NCI-H774 (cell line): ENCODE data around the gene JADE2.
A peak's percentile ranks its signal among the peaks of the same experiment; 100 is the strongest.
"Not testable (repeated sequence)": the region's sequence is repeated elsewhere in the genome, so short reads cannot be mapped to it uniquely, and the experiment has no call there.

Experiments used
- DNase-seq: peaks from one replicate; lab custom pipeline; 2025; lab: John Stamatoyannopoulos, UW

The JADE2 gene

GRCh38 chr5:134508521-134509195 is 16.8 kb upstream of the JADE2 start:
- DNase-seq: no peak

DNA sequence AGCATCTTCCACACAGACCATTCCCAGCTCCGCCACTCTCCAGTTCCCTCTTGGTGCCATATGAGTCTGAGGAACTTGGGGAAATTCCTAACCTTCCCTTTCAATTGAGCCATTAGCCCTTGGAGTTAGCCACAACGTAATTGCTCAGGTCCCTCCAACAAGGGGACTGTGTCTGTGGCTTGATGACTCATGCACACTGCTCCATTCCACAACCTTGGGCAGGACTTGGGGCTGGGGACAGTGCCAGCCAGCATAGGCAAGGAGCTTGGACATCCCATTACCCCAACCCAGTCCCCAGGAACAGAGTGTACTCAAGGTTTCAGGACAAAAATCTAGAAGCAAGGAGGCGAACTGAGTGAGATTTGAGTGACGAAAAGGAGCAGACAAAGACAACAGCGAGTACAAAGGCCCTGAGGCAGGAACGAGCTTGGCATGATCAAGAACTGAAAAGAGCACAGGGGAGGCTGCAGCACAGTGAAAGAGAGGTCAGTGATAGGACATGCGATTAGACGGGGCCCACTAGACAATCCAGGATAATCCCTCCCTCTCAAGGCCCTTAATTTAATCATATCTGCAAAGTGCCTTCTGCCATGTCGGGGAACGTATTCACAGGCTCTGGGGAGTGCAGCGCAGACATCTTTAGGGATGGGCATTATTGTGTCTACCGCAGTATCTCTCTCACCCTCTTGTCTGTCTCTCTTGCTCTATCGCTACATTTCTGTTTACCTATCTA is 16.0 kb upstream of the JADE2 start:
- DNase-seq: no peak

DNA sequence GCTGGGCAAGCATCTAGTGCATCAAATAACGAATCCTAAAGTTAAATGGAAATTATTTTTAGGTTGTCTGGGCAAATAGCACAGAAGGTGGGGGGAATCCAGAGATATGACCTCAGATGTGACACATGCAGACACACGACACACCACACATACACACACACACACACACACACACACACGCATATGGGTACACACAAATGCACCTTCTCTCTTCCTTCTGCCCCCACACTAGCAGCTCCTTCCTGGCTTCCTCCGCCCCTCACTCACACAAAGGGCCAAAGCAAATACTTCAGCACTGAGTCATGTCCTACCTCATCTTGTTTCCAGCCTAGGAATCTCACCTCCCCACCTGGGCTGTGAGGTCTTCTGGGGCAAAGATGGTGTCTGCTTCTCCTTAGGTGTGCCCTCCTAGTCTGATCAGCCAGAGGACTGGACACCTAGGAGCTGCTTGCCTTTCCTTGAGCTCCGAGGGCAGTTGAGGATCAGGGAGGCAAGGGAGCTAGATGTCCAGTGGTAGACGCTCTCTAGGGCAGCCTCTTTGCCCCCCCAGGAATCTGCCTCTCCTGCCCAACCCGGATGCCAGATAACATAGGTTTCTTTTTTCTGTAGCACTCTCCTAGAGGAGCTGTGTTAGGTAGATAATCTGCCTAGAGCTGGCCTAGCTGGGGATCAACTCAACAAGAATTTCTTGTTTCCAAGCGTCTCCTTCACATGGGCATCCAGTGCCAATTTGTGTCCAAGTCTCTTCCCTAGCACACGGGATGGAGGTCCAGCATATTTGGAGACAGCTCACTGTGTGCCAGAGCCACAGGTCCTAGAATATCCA is 14.3 kb upstream of the JADE2 start:
- no peak for DNase-seq

DNA sequence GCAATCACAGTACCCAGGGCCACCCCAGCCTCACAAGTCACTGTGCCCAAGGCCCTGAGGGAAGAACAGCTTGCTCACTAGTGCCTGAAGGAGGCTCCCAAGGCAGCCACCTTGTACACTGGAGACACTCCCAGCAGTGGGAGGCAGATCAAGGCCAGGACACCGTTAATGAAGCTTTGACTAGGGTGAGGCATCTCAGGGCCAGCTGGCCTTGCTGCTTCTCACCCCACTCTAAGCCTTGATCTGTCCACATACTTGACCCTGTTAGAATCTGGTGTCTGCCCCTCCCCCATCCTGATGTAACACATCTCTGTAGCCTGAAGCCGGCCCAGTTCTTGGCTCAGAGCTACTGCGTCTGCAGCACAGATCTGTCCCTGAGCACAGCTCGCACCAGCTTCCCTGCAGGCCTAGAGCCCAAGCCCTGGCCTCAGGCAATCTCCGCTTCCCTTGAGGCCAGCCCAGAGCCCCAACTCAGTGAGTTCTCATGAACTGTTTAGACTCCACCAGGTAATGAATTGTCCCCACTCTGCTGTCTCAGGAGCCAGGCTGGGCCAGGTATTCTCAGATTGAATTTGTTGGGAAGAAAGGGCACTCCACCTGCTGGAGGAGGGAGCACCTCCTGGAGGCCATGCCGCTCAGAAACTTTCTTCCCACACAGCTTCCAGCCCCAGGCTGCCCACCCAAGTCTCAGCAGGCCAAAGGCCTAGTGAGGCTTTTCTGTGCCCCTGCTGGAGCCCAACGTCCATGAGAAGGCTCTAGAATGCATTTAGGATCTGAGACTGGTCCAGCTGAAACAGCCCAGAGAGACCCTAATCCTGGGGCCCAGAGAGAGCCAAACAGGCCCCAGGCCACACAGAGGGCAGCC is 13.4 kb upstream of the JADE2 start:
- DNase-seq: no peak

DNA sequence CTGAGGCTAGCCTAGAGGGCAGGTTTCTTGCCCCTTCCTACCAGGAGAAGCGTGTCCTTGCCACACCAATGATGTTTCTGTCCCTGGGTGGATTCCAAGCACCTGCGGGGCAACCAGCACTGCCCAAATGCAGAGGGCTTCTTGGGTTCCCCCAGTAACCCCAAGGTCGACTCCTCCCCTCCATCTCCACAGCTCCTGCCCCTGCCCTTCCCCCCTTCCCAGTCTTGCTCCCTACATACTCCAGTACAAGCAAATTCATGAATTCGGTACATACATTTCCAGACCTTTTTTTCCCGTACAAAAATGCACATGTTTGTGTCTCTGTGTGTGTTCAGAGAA is 12.8 kb upstream of the JADE2 start:
- DNase-seq: no peak

DNA sequence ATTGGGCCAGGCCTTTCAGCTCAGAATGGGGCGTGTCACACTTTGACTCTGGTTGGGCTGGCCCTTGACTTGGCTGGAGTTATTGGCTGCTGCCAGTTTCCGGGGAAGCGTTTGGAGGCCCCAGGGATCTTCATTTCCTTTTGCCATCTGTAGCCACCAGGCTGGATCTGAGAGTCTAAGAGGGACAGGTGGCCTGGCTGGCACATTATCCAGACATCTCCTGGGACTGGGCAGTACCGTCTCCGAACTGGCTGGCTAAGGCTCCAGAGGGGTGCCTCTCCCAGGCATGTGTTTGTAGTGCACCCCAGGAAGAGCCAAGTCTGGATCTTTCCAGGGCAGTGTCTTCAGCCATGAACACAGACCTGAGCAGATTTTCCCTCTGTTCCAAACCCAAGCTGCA is 9.7 kb upstream of the JADE2 start:
- DNase-seq: no peak

DNA sequence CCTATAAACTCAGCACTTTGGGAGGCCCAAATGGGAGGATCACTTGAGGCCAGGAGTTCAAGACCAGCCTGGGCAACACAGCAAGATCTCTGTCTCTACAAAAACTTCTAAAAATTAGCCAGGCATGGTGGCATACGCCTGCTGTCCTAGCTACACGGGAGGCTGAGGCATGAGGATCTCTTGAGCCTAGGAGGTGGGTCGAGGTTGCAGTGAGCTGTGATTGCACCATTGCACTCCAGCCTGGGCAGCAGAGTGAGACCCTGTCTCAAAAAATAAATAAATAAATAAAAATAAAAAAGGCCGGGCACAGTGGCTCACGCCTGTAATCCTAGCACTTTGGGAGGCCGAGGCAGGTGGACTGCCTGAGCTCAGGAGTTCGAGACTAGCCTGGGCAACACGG is 8.5 kb upstream of the JADE2 start:
- DNase-seq: not testable (repeated sequence)

DNA sequence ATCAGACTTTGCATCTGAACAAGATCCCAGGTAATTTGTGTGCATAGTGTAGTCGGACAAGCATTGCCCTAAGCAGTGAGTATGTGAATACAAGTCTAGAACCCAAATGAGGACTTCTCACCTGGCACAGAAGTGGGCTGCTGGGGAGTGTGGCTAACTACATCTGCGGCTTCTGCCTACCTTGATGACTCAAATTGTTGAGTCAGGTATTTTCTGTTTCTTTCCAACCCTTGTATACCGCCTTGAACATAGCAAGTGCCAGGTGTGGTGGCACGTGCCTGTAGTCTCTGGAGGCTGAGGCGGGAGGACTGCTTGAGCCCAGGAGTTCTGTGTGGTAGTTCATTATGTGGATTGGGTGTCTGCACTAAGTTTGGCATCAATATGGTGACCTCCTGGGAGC is 7.9 kb upstream of the JADE2 start:
- no peak for DNase-seq

- no peak for DNase-seq
Measured at GRCh38 chr5:134519989-134520388, 5.5 kb upstream of the JADE2 start.

GRCh38 chr5:134521841-134522240 is 3.6 kb upstream of the JADE2 start:
- no peak for DNase-seq

DNA sequence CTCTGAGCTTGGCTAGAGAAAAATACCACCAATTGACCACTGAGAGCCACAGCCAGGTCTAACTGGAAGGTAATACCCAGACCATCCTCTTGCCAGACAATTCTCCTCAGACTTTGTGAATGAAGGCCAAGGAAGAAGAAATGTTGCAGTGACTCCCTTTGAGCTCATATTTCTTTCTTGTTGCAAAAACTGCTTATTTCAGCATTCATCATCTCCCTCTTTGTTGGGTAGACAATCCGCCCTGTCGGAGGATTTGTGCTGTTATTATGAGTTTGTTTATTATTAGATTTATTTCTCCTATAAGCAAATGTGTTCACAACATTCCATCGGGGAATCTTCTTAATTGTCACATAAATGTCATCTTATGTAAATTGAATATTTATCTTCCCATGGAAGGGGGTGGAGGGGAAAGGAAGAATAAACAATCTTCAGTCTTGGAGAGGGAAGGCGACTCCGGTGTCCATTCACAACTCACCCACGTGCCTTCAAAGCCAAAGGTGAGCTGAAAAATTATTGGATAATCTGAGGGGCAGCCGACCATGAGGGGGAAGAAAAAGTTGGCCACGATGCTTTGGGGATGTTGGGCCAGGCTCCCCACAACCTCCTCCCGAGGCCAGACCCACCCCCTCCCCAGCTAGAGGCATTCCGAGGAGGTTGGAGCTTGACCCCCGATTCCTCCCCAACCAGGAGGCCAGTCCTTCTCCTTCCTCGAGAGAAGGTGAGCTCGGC is 1.8 kb upstream of the JADE2 start:
- no peak for DNase-seq

DNA sequence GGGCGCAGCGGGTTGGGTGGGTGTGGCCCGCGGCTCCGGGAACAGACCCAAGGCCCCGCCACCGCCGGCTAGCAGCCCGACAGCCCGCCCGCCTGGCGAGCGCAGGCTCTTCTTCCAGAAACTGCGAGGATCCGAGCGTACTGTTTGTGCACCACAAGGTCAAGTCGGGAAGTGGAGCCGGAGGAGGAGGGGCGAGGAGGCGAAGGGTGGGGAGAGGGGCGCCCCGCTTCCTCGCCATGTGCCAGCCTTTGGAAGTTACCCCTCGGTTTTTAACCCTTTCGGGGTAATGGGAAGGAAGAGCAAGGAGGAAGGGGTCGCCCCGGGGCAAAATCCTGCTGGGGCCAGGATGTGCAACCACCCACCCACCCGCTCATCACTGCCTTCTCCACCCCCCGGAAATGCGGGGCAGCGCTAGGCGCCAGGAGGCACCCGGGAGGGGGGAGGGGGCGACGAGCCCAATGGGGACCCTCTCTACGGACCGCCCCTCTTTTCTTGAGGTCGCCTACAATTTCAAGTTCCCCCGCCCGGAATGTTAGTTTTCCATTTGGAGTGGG is 1.1 kb upstream of the JADE2 start:
- peak; percentile 22 for DNase-seq

GRCh38 chr5:134525683-134526482 is 413 bp downstream of the JADE2 start:
- peak; percentile 14 for DNase-seq

DNA sequence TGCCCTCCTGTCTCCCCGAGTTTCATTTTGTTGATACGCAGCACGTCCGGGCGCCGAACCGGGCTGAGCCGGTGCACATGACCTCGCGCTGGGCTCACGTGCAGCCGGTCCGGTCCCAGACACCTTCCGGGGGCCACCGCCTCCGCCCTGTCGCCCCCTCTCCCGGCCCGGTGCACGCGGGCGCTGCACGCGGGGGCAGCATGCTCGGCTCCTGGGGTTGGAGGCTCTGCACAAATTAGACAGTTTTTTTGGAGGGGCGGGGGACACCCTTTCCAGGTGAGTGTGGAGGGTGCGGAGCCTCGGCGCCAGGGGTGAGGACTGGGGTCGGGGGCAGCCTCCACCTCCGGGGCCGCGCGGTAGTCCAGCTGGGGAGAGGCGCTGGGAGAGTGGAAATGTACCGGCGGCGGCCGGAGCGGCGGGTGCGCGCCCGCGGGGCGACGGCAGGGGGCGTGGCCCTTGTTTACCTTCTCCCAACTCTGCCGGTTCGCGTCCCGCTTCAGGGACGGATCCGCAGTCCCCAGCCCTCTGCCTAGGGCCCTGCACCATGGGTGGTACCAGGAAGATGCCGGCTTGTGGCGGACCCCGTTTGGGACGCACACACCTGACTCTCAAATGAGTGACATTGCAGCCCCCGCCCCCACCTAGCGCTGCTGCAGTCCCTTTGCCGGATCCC is 1.1 kb downstream of the JADE2 start:
- peak; percentile 77 for DNase-seq

- DNase-seq: peak; percentile 77
Measured at GRCh38 chr5:134527156-134527960, 1.9 kb downstream of the JADE2 start.

DNA sequence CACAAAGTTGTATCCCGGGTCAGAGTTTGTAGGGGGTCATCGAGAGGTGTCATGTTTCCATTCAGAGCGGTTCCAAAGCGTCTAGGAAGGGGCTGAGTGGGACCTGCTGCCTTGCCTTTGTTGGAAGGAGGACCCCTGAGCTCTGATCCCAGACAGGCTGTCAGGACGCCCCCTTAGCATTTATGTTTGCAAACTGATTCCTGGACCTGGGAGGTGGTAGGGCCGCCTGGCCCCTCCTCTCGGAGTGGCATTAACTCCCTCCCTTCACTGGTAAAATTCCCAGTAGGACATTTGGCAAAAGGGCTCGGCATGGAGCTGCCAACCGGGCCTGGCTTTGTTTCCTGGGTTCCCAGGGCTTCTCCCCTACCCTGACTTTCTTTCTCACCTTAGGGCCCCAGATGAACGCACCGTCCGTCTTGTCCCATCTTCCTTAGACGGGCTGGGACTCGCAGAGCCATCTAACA is 2.5 kb downstream of the JADE2 start:
- DNase-seq: no peak

GRCh38 chr5:134528556-134528955 is 3.1 kb downstream of the JADE2 start:
- no peak for DNase-seq

GRCh38 chr5:134529460-134529859 is 4.0 kb downstream of the JADE2 start:
- DNase-seq: no peak
